Measurements from ENCODE around the gene PTCD1. TPM values are rescaled to one million over a fixed set of nuclear protein-coding genes. Genes with fewer than 3 reads are reported as not detected.
A peak's percentile ranks its signal among the peaks of the same experiment; 100 is the strongest.
"Not testable (repeated sequence)": the region's sequence is repeated elsewhere in the genome, so short reads cannot be mapped to it uniquely, and the experiment has no call there.

Gene PTCD1
- total and polyA plus RNA-seq, 2 experiments from 2014 or later = 12.2 to 13.4 TPM

- ATAC-seq (no peak), DNase-seq (ENCODE audit: low spot score) (no peak)
- H3K36me3 Mint-ChIP-seq (ENCODE audit: low read depth) = peaks cover 12% of the 10 kb centered on the region
- H3K27me3 Mint-ChIP-seq (ENCODE audit: insufficient read depth, low read depth, poor library complexity) = peaks cover 13% of the 10 kb centered on the region
- Histone ChIP-seq H3K27ac (ENCODE audit: low read depth) (no peak overlapping the region), H3K4me3 (no peak overlapping the region), H3K36me3 (ENCODE audit: insufficient read depth) (no peaks in the 10 kb centered on the region), H3K9me2 (ENCODE audit: insufficient read depth) (no peaks in the 10 kb centered on the region), H3K27me3 (ENCODE audit: insufficient read depth) (no peaks in the 10 kb centered on the region), H3F3A (replicated peaks; ENCODE audit: low read depth) (no peaks in the 10 kb centered on the region), H4K20me1 (replicated peaks; ENCODE audit: insufficient read depth) (peaks cover 22% of the 10 kb centered on the region), H3K4me2 (no peak overlapping the region), H2AFZ (no peak overlapping the region), H3K79me2 (replicated peaks; ENCODE audit: insufficient read depth) (peaks cover 19% of the 10 kb centered on the region), H3K4me1 (ENCODE audit: insufficient read depth) (0 out of 2 replicates have a peak, but pooled peaks cover 10% of the 10 kb centered on the region)
- peaks cover 14% of the 10 kb centered on the region for H3K4me1 Mint-ChIP-seq
- H3K9me3 Mint-ChIP-seq = no peaks in the 10 kb centered on the region
- H3K27ac Mint-ChIP-seq = peak overlapping the region; percentile 72; the same call in 1 of the 2 replicates
- no peak overlapping the region for H3K4me3 Mint-ChIP-seq
- TF ChIP-seq CREB1 (CRISPR knock-in tag; IDR thresholded peaks at IDR 0.05; ENCODE audit: low read depth) = no peak
- TF ChIP-seq POLR2AphosphoS5 (IDR thresholded peaks at IDR 0.05; ENCODE audit: low read depth) = no peak
- TF ChIP-seq REST (IDR thresholded peaks at IDR 0.05; ENCODE audit: unreplicated experiment) = no peak
- no peak for TF ChIP-seq ZNF331 (CRISPR knock-in tag; IDR thresholded peaks at IDR 0.05; ENCODE audit: low read depth)
- TF ChIP-seq EZH2 (IDR thresholded peaks at IDR 0.05; ENCODE audit: low read depth, unreplicated experiment) = no peak
These were observed 57.6 kb downstream of the PTCD1 start for GRCh38 chr7:99380823-99381663.

DNA sequence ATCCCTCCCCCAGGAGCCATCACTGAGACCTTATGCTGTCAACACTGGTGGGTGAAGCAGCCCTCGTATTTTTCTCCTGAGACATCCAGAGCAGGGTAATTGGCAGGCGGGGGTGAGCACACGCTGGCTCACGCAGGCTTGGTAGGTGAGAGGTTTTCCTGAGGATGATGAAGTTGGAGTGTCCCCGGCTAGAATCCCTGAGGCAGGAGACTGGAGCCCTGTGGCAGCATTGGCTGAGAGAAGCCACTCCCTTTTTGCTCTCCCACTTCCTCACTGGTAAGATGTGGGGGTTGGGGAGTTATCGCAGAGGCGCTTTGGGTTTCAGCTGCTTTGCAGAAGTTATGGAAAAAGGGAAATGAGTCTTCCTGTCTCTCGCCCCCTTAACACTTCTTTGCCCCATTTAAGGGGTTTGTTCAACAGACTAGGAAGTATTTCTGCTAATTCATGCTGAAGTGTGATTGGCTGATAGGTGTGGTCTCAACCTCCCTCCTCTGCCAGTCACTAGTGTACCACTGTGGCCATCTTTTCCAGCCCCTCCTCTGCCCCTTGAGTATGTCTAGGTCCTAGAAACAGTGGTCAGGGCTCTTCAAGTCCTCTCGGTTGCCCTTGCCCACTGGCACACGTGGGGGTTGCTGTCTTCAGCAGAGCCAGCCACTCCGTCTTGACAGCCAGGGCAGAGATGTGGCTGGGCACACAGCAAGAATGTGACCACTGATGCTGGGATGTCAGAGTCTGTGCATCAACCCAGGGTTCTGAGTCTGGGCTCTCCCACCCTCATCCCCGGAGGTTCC is 58.4 kb downstream of the PTCD1 start:
- no peaks in the 10 kb centered on the region for H3K9me2 ChIP-seq (ENCODE audit: insufficient read depth)
- peak; percentile 23 for ATAC-seq
- H2AFZ ChIP-seq = no peak overlapping the region
- Mint-ChIP-seq H3K9me3 (no peaks in the 10 kb centered on the region), H3K27ac (peak overlapping the region; percentile 73), H3K27me3 (ENCODE audit: insufficient read depth, low read depth, poor library complexity) (peaks cover 13% of the 10 kb centered on the region), H3K4me3 (peak overlapping the region; percentile 25; the same call in 2 of the 3 replicates), H3K36me3 (ENCODE audit: low read depth) (peaks cover 12% of the 10 kb centered on the region), H3K4me1 (peaks cover 14% of the 10 kb centered on the region)
- H3K4me3 ChIP-seq = no peak overlapping the region; the same call in 1 of the 2 replicates
- no peaks in the 10 kb centered on the region for H3F3A ChIP-seq (replicated peaks; ENCODE audit: low read depth)
- no peaks in the 10 kb centered on the region for H3K27me3 ChIP-seq (ENCODE audit: insufficient read depth)
- peak overlapping the region; percentile 55; the same call in 1 of the 2 replicates for H3K27ac ChIP-seq (ENCODE audit: low read depth)
- H3K4me2 ChIP-seq = peak overlapping the region; percentile 60; the same call in 1 of the 2 replicates
- H4K20me1 ChIP-seq (replicated peaks; ENCODE audit: insufficient read depth) = peaks cover 28% of the 10 kb centered on the region
- no peak for TF ChIP-seq ETS1 (IDR thresholded peaks at IDR 0.05)
- no peak for TF ChIP-seq STAT1 (IDR thresholded peaks at IDR 0.05; ENCODE audit: unreplicated experiment)
- no peak for TF ChIP-seq JUNB (IDR thresholded peaks at IDR 0.05; ENCODE audit: unreplicated experiment)
- no peak for TF ChIP-seq ZNF331 (CRISPR knock-in tag; IDR thresholded peaks at IDR 0.05; ENCODE audit: low read depth)
- TF ChIP-seq NANOG (IDR thresholded peaks at IDR 0.05; ENCODE audit: borderline replicate concordance) = no peak
- 0 out of 2 replicates have a peak, but pooled peaks cover 10% of the 10 kb centered on the region for H3K4me1 ChIP-seq (ENCODE audit: insufficient read depth)
- DNase-seq (ENCODE audit: low spot score) = peak; percentile 49
- no peaks in the 10 kb centered on the region for H3K36me3 ChIP-seq (ENCODE audit: insufficient read depth)
- peaks cover 26% of the 10 kb centered on the region for H3K79me2 ChIP-seq (replicated peaks; ENCODE audit: insufficient read depth)

DNA sequence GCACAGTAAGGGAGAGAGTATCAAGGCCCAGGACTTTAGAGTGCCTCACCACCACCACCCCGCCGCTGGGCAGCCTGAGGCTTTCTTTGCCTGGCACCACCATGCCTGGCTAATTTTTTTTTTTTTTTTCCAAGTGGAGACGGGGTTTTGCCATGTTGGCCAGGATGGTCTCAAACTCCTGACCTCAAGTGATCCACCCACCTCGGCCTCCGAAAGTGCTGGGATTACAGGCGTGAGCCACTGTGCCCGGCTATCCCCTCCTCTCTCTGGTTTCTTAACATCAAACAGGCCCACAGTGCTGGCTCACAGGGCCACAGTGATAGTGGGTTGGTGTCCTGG is 58.9 kb downstream of the PTCD1 start:
- H3K4me3 ChIP-seq; H3K9me2 ChIP-seq (ENCODE audit: insufficient read depth); H3K36me3 ChIP-seq (ENCODE audit: insufficient read depth); H3K4me1 ChIP-seq (ENCODE audit: insufficient read depth); ATAC-seq; H3K9me3 Mint-ChIP-seq; H3F3A ChIP-seq (replicated peaks; ENCODE audit: low read depth); H2AFZ ChIP-seq; DNase-seq (ENCODE audit: low spot score); H3K27me3 ChIP-seq (ENCODE audit: insufficient read depth): not testable (repeated sequence)
- H3K36me3 Mint-ChIP-seq (ENCODE audit: low read depth) = peaks cover 12% of the 10 kb centered on the region
- H4K20me1 ChIP-seq (replicated peaks; ENCODE audit: insufficient read depth) = peaks cover 28% of the 10 kb centered on the region
- H3K27me3 Mint-ChIP-seq (ENCODE audit: insufficient read depth, low read depth, poor library complexity) = peaks cover 13% of the 10 kb centered on the region
- H3K4me2 ChIP-seq = peak overlapping the region; percentile 60; the same call in 1 of the 2 replicates
- H3K4me3 Mint-ChIP-seq = peak overlapping the region; percentile 25; the same call in 2 of the 3 replicates
- peaks cover 26% of the 10 kb centered on the region for H3K79me2 ChIP-seq (replicated peaks; ENCODE audit: insufficient read depth)
- peaks cover 14% of the 10 kb centered on the region for H3K4me1 Mint-ChIP-seq
- peak overlapping the region; percentile 55; the same call in 1 of the 2 replicates for H3K27ac ChIP-seq (ENCODE audit: low read depth)
- peak overlapping the region; percentile 73 for H3K27ac Mint-ChIP-seq

Measured in GM23338 (cell line).